ENCODE results near the gene MMP11.

DNA sequence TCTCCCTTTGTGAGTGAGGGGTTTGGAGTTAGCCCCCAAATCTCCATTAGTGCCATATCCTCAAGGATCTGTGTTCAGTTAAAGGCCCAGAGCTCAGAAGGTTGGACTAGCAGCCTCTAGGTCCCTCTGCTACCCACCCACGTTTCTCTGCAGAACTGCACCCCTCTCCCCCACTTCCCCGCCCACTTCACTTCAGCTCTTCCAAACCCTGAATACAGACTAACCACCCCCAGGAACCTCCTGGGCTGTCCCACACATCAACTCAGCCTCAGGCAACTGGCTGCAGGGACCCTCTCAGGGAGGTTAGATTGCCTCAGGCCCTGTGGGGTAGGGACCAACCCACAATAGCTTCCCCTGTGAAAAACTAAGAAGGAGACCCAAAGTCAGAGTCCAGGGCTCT lies 19.3 kb upstream of the MMP11 start:
- TF ChIP-seq, protein P1, sequence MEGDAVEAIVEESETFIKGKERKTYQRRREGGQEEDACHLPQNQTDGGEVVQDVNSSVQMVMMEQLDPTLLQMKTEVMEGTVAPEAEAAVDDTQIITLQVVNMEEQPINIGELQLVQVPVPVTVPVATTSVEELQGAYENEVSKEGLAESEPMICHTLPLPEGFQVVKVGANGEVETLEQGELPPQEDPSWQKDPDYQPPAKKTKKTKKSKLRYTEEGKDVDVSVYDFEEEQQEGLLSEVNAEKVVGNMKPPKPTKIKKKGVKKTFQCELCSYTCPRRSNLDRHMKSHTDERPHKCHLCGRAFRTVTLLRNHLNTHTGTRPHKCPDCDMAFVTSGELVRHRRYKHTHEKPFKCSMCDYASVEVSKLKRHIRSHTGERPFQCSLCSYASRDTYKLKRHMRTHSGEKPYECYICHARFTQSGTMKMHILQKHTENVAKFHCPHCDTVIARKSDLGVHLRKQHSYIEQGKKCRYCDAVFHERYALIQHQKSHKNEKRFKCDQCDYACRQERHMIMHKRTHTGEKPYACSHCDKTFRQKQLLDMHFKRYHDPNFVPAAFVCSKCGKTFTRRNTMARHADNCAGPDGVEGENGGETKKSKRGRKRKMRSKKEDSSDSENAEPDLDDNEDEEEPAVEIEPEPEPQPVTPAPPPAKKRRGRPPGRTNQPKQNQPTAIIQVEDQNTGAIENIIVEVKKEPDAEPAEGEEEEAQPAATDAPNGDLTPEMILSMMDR (IDR thresholded peaks at IDR 0.05): no peak
- TF ChIP-seq POLR2A (IDR thresholded peaks at IDR 0.05): no peak

Measured in suprapubic skin (tissue), 3 donors.